ENCODE data around the gene KCNJ10.
"Not testable (repeated sequence)": the region's sequence is repeated elsewhere in the genome, so short reads cannot be mapped to it uniquely, and the experiment has no call there.

KCNJ10 gene

DNA sequence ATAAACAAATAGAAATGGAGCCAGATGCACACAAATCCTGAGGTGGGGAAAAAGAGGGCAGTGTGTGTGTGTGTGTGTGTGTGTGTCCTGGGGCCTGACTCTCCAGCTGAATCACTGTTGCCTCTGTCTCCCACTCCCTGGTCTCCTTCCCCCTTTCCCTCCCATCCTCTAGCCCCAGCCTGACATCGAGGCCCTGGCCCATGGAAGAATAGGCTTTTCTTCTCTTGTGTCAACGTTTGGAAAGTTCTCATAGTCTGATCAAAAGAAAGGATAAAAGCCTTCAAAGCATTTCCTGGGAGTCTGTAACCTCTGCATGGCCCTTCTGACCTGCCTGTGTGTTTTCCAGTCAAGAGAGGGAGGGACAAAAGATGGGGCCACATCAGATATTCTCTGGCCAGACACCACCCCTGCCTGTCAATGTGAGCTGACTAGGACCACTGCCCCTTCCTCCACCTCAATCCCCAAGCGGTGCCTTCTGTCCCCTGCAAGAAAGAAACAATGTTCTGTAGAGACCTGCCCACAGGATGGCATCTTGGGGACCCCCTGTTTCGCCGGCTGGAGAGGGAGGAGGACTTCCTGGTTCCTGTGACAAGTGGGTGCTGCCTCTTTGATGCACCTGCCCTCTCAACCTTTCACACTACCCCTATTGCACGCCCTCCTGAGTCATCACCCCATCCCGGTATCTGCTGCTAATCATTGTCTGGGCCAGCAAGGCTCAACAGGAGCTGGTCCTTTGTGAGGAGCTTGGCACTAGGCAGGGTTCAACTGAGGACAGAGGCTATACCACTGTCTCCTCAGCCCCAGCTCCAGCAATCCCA lies 16.2 kb downstream of the KCNJ10 start:
- no peak for DNase-seq

DNA sequence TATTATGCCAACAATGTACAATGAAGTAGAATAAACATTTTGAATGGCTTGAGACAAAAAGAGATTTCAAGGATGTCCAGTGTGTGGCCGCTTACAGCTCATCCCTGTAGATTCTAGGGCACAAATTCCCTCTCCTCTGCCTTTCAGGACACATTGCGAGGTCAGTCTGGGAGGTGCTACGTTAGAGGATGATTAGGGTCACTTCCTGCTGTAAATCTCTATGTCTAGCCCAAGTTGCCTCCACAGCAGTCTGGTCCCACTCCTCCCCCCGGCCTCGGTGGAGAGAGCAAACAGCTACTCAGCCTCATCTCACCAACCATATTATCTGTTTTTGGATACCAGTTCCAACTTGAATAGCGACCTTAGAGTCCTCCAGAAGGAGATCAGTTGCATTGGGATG lies 17.0 kb downstream of the KCNJ10 start:
- DNase-seq: no peak

DNA sequence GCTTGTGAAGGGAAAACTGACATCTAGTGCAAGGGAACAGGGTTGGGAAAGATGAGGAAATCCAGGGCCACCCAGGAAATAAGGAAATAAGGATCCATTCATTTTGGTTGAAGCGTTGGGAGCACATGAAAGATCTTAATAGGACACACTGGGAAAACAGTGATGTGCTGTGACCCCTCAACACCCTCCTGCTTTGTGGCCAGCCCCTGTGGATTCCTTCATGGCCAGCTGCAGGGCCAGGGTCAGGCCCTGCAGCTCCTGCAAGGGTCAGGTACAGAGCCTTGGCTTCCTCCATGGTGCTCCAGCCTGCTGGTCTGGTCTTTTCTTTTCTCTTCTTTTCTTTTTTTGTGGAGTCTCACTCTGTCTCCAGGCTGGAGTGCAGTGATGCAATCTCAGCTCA lies 19.3 kb downstream of the KCNJ10 start:
- no peak for DNase-seq

DNA sequence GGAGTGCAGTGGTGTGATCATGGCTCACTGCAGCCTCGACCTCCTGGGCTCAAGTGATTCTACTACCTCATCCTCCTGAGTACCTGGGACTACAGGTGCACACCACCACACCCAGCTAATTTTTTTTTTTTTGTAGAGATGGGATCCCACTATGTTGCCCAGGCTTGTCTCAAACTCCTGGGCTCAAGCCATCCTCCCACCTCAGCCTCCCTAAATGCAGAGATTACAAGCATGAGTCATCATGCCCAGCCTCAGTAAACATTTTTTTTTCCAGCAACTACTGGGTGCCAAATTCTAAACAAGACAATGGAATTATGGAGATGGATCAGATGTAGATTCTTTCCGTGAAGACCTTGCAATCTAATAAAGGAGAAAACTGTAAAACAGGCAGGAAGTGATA lies 19.8 kb downstream of the KCNJ10 start:
- not testable (repeated sequence) for DNase-seq

DNA sequence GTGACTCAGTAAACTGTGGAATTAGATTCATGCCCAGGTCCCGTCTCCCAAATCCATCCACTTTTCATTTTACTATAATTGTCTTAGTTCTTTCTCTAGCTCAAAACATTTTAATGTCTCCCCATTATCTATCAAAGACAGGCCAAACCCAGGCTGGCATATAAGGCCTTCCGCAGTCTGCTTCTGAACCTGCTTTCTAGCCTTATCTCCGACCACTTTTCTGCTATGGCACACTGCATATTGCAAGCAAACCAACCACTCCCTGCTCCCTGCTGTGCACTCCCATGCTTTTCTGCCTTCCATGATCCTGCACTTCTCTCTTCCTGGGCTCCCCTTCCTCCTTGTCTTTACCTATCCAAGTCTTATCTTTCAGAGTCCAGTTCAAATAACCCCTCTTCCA lies 20.9 kb downstream of the KCNJ10 start:
- DNase-seq: no peak

DNA sequence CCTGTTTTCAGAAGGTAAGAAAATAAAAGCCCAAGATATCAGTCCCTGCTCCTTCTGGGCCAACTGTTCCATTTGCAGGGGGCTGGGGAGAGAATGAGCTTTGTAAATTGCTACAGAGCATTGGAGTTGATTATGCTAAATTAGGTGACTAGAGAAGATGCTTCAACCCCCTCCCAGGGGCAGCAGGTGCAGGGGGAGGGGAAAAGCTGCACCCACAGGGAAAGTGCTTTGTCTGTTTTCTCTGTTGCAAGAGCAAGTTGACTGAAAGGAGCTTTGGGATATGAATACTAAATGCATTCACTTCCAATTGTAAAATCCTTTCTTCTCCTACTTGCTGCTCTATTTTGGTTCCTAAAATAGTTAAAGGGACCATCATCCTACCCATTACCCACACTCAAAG lies 21.6 kb downstream of the KCNJ10 start:
- DNase-seq: no peak

DNA sequence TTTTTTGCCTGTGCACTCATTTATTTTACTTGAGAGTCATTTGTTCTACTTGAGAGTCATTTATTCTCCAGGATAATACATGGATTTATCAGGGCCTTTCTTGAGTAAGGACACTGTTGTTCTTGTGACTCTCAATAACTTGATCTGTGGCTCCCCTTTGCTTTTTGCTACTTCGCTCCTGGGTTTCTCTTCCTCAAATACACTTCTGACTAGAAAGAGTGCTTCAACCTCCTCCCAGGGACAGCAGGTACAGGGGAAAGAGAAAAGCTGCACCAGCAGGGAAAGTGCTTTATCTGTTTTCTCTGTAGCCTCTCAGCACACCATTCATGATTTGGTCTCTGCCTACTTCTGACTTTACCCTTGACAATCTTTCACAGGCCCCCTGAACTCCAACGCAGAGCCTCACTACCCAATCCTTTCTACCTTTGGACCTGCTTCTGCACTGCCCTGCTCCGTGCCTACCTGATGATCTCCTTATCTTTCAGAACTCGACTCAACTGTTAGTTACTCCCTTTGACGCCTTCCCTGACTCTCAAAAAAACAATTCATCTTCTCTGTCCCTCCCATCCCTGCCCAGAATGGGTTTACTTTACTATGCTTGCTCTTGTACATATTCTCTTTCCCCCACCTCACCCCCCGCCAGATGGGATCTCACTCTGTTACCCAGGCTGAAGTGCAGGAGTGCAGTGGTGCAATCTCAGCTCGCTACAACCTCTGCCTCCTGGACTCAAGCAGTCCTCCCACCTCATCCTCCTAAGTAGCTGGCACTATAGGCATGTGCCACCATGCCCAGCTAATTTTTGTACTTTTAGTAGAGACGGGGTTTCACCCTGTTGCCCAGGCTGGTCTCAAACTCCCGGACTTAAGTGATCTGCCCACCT lies 22.6 kb downstream of the KCNJ10 start:
- DNase-seq: no peak

DNA sequence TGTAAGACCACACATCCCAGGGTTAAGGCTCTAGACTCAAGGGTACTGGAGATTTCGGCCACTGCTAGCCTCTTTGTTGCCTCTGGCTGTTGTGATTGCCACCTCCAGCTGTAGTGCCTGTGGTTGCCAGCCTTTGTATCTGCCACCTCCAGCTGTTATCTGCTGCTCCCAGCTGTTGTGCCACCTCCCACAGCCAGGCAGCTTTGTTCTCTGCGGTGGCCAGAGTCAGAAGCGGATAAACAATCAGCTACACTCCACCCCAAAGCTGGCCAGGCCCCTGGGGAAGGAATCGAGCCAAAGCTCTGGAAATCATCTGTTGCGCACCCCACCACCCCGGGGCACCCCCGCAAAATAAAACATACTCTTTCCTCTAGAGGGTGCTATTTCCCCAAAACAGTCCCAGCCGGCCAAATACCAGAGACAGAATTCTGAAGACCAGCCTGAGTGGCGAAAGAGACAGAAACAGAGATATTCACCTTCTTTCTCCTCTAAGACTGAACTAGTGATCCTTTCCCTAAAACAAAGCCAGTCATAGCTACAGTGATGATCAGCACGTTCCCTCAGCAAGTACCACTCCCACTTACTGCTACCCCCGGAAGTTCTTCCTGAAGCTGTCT lies 23.4 kb downstream of the KCNJ10 start:
- DNase-seq: peak; percentile 75

DNA sequence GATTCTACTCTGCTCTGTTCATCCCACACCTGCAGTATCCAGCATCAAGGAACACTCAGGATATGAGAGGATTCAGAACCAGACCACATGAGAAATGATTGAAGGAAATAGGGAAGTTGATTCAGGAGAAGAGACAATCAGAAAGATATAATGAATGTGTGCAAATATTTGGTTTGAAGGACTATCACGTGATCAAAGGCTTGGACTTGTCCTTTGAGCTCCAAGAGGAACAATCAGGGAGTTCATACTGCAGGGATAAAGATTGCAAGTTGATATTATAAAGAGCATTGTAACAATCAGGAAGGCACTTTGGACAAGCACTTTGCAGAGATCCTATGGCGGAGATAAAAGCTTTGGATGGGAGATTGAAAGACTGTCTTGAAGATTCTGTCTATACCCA lies 24.3 kb downstream of the KCNJ10 start:
- DNase-seq: no peak

DNA sequence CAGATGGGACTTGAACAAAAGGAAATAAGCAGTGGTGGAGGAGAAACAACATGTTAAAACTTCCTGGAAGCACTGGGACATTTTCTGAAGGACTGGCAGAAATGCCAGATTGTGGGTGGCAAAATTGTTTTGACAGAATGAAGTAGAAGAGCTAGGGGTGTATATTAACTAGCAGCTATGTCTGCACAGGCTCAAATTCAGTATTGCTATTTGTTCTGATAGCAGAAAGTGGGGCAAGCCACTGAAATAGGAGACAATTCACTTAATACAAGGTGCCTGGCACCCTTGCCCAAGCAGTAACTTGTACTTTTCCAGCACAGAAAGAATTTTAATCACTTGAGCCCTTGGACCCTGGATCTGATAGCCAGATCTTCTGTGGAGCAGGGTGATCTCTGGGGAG lies 26.4 kb downstream of the KCNJ10 start:
- no peak for DNase-seq

DNA sequence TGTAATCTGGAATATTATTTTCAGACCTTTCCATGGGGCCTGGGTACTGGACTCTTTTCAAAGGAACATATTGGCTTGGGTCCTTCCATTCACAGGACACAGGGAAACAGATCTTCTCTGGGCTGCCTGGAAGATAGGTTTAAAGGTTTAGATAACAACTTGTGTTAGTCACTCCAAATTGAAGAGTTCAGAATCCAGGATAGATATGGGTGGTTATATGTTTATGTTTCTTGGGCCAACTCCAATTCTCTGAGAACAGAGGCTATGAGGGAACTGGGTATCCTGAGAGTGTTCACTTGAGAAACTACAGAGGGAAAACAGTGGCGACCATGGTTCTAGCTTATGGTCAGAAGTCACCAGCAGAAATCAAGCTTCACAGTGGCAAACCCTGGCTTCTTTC lies 29.5 kb downstream of the KCNJ10 start:
- no peak for DNase-seq

DNA sequence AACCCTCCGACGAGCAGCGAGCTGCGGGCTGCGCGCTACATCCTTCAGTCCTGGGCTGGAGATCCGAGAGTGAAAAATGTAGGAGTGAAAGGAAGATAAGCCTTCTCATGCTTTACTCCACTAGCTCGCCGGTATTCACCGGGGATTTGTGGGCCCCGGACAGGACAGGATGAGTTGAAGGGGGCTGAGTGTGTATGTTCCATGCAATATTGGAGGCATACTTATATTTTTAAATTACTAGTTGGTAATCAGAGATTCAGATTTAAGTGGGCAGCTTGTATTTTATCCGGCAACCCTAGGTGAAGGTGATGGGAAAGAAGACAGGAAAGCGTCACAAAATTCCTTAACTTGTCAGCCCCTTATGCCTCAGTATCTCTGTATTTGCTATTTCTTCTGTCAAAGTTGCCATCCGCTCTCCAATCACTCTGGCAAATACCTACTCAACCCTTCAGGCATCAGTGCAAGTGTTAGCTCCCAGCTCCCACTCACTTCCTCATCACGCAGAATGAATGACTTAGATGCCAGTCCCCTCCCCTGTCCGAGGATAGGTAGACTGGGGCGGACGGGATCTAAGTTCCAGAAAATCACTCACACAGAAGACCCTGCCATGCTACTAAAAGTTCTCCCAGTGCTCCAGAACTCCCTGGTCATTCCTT lies 37.7 kb downstream of the KCNJ10 start:
- no peak for DNase-seq

DNA sequence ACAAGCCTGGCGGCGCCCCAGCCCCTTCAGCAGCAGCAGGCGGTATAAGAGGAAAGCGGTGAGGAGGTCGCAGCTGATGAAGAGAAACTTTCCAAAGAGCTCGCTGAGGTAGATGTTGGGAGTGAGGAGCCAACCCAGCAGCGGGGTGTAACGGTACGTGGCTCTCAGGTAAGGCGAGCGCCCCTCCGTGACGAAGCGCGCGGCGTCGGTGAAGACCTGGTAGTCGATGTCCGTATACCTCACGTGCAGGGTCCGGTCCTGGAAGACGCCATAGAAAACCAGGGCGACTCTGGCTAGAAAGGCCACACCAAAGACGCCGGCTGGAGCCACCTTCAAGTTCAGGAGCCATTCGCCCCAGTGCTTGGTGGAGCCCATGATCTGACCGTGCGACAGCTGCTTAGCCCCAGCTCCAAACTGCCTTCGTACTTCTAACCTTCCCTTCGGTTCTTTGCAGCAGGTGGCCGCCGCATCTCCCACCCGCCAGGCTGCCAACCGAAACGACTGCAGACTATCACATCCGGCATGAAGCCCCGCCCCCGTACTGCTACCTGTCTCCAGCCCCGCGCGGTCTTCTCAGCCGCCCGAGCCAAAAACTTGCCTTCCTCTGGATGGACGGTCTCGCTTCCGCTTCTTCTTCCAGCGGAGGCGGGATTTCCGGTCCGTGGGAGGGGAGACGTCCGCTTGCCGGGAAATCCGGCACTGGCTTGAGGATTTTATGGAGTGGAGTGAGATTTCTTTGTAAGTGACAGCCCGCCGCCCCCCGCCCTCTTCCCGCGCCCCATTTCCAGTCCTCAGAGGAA lies 38.4 kb downstream of the KCNJ10 start, which contains the start of gene PIGM:
Gene PIGM, minus strand, starts transcription at position 626 of the 800 bp plus-strand sequence. Its CDS starts 251 bp downstream, at position 375.
- DNase-seq: peak; percentile 95

DNA sequence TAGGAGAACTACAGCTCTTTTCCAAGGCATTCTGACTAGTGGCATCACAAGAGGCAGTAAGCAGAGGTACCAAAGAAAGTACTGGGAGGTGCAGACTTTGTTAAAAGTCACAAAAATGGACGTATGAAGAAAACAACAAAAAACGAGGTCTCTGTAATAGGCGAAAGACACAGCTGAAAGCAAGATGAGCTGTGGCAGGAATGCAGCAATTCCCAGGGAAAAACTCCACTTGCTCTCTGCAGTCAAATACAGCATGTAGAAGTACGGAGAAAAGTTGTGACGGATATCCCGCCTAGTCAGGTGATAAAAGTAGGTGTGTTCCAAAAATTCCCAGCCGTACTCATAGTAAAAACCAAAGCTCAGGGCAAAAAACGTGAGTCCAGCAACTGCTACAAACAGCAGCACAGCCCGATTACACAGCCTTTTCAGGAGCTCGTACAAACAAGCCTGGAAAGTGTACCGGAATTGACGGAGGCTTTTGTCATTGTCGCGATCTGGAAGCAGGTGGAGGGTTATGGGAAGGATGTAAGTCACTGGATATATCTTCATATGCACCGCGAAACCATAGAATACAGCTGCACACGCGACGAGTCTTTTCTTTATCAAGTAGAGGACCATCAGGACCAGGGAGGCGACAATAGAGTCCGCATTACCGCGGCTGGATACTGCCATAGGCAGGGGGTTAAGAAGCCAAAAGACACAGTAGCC lies 39.1 kb downstream of the KCNJ10 start:
- no peak for DNase-seq

DNA sequence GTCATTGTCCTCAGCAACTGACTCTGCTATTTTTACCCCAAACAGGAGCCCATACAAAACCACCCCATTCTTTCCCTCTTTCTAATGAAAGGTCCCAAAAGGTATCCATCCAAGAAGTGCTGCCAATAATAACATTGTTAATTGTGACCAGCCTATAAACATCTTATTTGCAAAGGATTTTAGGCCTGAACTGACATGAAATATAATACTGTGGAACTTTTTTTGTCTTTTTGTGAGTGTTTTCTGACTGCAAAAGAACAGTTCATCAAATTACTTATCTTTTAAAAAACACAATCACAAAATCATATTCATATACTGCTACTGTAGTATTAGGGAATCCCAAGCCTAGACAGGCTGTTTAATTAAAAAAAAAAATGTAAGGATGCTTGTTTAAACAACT lies 41.5 kb downstream of the KCNJ10 start:
- no peak for DNase-seq

DNA sequence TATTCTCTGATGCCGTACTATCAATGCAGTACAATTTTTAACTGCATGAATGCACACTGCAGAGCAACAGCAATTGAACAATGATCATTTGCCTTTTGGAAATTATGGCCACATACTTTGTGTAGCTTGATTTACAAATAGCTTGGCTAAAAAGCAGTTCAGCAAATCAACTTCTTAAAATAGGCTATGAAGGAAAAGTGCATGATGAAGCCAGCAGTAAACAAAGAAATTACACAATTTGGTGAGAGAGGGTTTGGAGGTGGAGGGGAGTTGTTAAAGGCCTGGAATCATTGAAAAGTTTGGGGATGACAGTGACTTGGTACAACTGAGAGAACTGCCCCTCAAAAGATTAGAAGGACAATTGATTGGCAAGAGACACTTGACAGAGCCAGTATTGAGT lies 44.6 kb downstream of the KCNJ10 start:
- no peak for DNase-seq

DNA sequence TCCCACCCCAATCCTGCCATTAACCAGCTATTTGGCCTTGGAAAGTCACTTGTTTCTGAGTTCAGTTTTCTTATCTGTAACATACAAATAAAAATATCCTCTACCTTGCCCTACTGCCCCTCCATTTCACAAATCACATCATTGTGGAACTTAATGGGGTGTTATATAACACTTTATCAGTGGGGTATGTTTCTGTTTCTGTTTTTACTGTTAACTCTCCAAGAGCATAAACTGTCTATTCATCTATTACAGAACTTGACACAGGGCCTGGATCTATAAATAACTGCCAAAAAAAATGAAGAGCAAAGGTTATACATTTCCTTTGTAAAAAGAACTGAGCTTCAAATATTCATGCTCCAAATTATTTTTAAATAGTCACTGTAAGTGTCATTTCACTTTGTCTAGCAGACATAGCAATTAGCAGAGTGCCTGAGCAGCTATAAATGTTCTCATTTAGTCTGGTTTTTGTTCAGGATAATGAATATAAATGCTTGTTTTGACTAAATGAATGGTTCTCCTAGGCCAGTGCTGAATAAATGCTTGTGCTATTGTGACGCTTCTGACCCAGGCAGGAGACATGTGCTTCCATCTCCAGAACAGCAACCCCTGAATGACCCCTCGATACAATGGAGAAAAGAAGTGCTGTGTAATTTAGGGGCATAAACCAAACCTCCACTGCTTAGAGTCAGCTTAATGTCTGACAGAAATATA lies 45.6 kb downstream of the KCNJ10 start:
- no peak for DNase-seq

DNA sequence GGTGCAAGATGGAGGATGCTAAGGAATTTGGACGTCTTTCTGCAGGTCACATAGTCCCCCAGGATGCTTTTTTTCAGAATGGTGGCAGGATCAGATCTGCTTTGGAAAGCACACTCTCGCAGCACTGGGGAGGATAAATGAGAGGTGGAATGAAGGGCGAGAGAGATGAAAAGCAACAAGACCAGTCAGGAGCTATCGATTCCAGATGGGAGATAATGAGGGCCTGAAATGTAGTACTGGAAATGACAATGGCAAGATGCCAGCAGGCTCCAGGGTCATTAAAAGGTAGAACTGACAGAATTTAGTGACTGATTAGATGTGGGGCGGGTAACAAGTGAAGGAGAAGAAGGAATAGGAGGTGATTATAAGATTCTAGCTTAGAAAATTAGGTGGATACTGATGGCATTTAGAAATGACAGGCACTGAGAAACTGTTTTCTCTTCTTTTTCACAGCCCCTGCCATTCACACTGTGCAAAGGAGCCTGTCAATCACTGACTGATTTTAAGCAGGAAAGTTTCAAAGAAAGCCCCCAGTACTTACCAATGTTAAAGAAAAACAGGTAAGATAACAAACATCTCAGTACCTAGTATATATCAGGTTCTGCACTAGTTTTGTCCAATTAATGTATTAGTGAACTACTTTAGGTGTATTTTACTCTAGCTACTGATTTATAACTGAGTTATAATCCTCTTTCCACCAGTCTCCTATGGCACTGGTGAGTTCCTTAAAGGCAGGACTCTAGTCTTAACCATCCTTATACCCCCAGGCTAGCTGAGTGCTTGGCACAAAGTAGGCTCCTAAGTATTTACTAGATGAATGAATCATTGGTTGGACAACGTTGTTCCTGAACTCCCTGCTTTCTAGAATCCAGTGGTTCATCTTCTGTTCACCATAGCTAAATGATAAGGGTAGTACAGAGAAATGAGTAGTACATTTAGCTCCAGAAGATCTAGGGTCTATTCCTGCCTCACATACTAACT lies 47.3 kb downstream of the KCNJ10 start:
- no peak for DNase-seq

DNA sequence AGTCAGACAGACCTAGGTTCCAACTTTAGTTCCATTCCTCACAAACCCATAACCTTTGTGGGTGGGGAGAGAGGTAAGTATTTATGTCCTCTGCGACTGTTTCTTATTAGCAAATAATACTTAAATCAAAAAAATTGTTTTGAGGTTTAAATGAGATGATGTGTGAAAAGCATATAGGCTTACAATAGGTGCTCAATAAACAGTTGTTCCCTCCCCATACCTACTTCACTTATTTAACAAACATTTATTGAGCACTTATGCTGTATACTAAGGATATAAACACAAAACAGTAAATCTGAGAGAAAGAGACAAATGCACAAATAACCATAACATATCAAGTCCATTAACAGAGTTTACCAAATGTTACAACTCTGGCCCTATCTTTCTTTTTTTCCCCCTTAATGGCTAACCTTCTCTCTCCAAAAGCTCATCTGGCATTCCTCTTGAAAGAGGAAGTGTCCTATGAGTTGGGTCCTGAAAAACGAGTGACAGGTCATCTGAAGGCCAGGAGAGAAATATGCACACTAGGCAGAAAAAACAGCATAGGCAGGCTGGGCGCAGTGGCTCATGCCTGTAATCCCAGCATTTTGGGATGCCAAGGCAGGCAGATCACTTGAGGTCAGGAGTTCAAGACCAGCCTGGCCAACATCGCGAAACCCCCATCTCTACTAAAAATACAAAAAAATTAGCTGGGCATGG lies 48.4 kb downstream of the KCNJ10 start:
- no peak for DNase-seq

Data from femur (tissue), 1 donor.